DND-41 (cell line): ENCODE results near the gene KRT86.

Experiments
- EZH2 ChIP-seq: IDR thresholded peaks from 3 replicates; pipeline ENCODE4 v1.6.1; 2012; ENCODE audit warnings: borderline replicate concordance, low read depth, mild to moderate bottlenecking, moderate library complexity, low read length, inconsistent platforms; ENCODE audit not compliant: severe bottlenecking
- TF ChIP-seq, protein P1 (sequence below): IDR thresholded peaks from 2 replicates; pipeline ENCODE4 v1.5.1; 2012; ENCODE audit warnings: borderline replicate concordance, low read length, moderate library complexity, mild to moderate bottlenecking; ENCODE audit not compliant: poor library complexity, severe bottlenecking; ENCODE audit errors: extremely low read depth

DNA sequence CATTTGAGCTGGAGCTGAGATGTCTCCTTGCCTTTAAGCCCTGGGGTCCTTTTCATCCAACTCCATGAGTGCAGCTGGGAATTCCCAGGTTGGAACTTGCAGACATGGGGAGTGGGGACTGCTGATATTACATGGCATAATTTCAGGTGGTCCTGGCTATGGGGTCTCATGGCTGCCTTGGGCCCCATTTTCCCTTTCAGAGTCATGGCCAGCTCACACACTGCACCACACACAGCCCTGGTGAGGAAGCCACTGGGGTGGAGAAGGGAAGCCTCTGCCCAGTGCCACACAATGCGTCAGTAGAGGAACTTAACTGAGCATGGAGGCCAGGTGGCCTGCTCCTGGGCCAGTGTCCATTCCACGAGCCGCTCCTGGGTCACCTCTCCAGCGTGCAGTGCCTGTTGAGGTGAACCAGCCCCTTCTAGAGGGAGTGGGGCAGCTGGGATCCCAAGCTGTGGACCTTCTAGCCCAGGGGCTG lies 17.3 kb upstream of the KRT86 start:
- TF ChIP-seq, protein P1, sequence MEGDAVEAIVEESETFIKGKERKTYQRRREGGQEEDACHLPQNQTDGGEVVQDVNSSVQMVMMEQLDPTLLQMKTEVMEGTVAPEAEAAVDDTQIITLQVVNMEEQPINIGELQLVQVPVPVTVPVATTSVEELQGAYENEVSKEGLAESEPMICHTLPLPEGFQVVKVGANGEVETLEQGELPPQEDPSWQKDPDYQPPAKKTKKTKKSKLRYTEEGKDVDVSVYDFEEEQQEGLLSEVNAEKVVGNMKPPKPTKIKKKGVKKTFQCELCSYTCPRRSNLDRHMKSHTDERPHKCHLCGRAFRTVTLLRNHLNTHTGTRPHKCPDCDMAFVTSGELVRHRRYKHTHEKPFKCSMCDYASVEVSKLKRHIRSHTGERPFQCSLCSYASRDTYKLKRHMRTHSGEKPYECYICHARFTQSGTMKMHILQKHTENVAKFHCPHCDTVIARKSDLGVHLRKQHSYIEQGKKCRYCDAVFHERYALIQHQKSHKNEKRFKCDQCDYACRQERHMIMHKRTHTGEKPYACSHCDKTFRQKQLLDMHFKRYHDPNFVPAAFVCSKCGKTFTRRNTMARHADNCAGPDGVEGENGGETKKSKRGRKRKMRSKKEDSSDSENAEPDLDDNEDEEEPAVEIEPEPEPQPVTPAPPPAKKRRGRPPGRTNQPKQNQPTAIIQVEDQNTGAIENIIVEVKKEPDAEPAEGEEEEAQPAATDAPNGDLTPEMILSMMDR, result no peak
- TF ChIP-seq EZH2, result no peak
